HepG2 (cell line): ENCODE results near the gene ZNF541. TPM values are rescaled to one million over a fixed set of nuclear protein-coding genes. Genes with fewer than 3 reads are reported as not detected.

Experiments used
- ATAC-seq: fragments of 200-7000 bp; cut with Tn5 transposase; 3 replicates; pipeline ENCODE4 v1.9.1; 2020; ENCODE audit warnings: mild to moderate bottlenecking, moderate library complexity
- BruUV-seq: library from RNA; stranded (reverse); fragments of 400-500 nt; replicated peaks from 2 replicates; lab custom pipeline; 2021; lab: Mats Ljungman, UMichigan
- CTCF ChIA-PET: fragments of 300-600 bp; formaldehyde crosslinking; extraction: SDS; loops from one replicate; lab custom pipeline; 2021; ENCODE audit warnings: low total read pairs, inconsistent platforms, low intra/inter-chr PET ratio; lab: Yijun Ruan, JAX
- POLR2A ChIA-PET: fragments of 350-600 bp; sonication (Branson Sonifier 250); formaldehyde crosslinking; loops from one replicate; lab custom pipeline; 2020; ENCODE audit warnings: antibody characterized with exemption, inconsistent platforms; lab: Yijun Ruan, JAX
- DNase-seq: peaks from one replicate; pipeline ENCODE4 v3.0.0-alpha.2; 2015; ENCODE audit warnings: low spot score
- FAIRE-seq: peaks from 3 replicates; lab custom pipeline; 2011; peaks lifted over from hg19 to GRCh38; lab: Jason Lieb, UNC
- H2AFZ ChIP-seq: one replicate; pipeline ENCODE4 v1.6.1; 2011; ENCODE audit warnings: low read length, inconsistent platforms
- H3K27ac ChIP-seq: fragments of 300-600 bp; 3 replicates; pipeline ENCODE4 v1.8.0; 2011; ENCODE audit warnings: mixed run types, mild to moderate bottlenecking, mixed read lengths, low read length, inconsistent platforms; ENCODE audit not compliant: insufficient read depth; ENCODE audit errors: extremely low read length
- H3K27me3 ChIP-seq, 2 experiments: fragments of 200-600 bp in 1 of 2; 2 replicates in 1 of 2; 3 replicates in 1 of 2; pipeline versions ENCODE4 v1.6.0 to v1.8.0; 2011; ENCODE audit warnings: low read length in 2 of 2, mild to moderate bottlenecking in 2 of 2, moderate library complexity in 2 of 2, inconsistent platforms in 1 of 2; ENCODE audit not compliant: insufficient read depth in 2 of 2, control insufficient read depth in 1 of 2
- H3K36me3 ChIP-seq, 2 experiments: fragments of 200-600 bp in 1 of 2; replicated peaks in 1 of 2; 2 replicates in 1 of 2; 3 replicates in 1 of 2; pipeline versions ENCODE4 v1.5.1 to v1.8.0; 2011; ENCODE audit warnings: low read length in 2 of 2, inconsistent platforms in 1 of 2; ENCODE audit not compliant: insufficient read depth in 2 of 2, control insufficient read depth in 1 of 2
- H3K4me1 ChIP-seq: 2 replicates; pipeline ENCODE4 v1.5.1; 2012; ENCODE audit warnings: low read length, inconsistent platforms; ENCODE audit not compliant: insufficient read depth
- H3K4me2 ChIP-seq: 2 replicates; pipeline ENCODE4 v1.6.0; 2011; ENCODE audit warnings: low read depth, low read length, inconsistent platforms
- H3K4me3 ChIP-seq, 3 experiments: fragments of 200-600 bp in 1 of 3; sonication (generic), shearing (Covaris generic) in 1 of 3; replicated peaks in 1 of 3; 2 replicates each; pipeline ENCODE4 v1.5.1; 2011 to 2016; ENCODE audit warnings: low read length in 3 of 3, inconsistent platforms in 2 of 3, low read depth in 2 of 3, mild to moderate bottlenecking in 2 of 3, control low read depth in 1 of 3, mixed read lengths in 1 of 3; ENCODE audit not compliant: insufficient read depth in 1 of 3
- H3K79me2 ChIP-seq: one replicate; pipeline ENCODE4 v1.6.1; 2011; ENCODE audit warnings: low read length, inconsistent platforms; ENCODE audit not compliant: insufficient read depth
- H3K9ac ChIP-seq: 2 replicates; pipeline ENCODE4 v1.6.0; 2011; ENCODE audit warnings: mild to moderate bottlenecking, low read depth, low read length, inconsistent platforms; ENCODE audit not compliant: insufficient read depth
- H3K9me3 ChIP-seq: 2 replicates; pipeline ENCODE4 v1.5.1; 2012; ENCODE audit warnings: mild to moderate bottlenecking, low read length
- H4K20me1 ChIP-seq: 2 replicates; pipeline ENCODE4 v1.6.0; 2011; ENCODE audit warnings: inconsistent platforms, mild to moderate bottlenecking, low read length, moderate library complexity; ENCODE audit not compliant: insufficient read depth
- BORCS8-MEF2B ChIP-seq: sonication (generic); formaldehyde crosslinking; IDR thresholded peaks from 2 replicates; pipeline ENCODE4 v1.8.0; 2022; ENCODE audit warnings: mild to moderate bottlenecking, missing genetic modification reagents
- DNMT3B ChIP-seq: conservative IDR thresholded peaks from 2 replicates; pipeline ENCODE4 v1.6.1; 2016; ENCODE audit warnings: missing biosample characterization, control low read depth
- MAFK ChIP-seq, 2 experiments: IDR thresholded peaks in 1 of 2; conservative IDR thresholded peaks in 1 of 2; 2 replicates each; pipeline ENCODE4 v1.6.1; 2011; ENCODE audit warnings: improper control_type of control experiment in 2 of 2, low read length in 2 of 2
- SSRP1 ChIP-seq: IDR thresholded peaks from 2 replicates; pipeline ENCODE4 v1.6.1; 2016; ENCODE audit warnings: control low read depth
- TBX2 ChIP-seq: sonication (generic); formaldehyde crosslinking; IDR thresholded peaks from 2 replicates; pipeline ENCODE4 v1.5.0; 2020; ENCODE audit warnings: missing genetic modification reagents, mild to moderate bottlenecking, borderline replicate concordance
- ZBTB1 ChIP-seq: sonication (generic); formaldehyde crosslinking; IDR thresholded peaks from 2 replicates; pipeline ENCODE4 v1.4.0; 2020; ENCODE audit warnings: missing genetic modification reagents, borderline replicate concordance
- ZNF264 ChIP-seq: sonication (generic); formaldehyde crosslinking; IDR thresholded peaks from 2 replicates; pipeline ENCODE4 v1.4.0; 2020; ENCODE audit warnings: missing genetic modification reagents
- ZNF569 ChIP-seq: sonication (generic); formaldehyde crosslinking; IDR thresholded peaks from 2 replicates; pipeline ENCODE4 v1.5.0; 2020; ENCODE audit warnings: mild to moderate bottlenecking, missing genetic modification reagents, moderate library complexity, borderline replicate concordance
- ZNF652 ChIP-seq: IDR thresholded peaks from 2 replicates; pipeline ENCODE4 v1.6.1; 2016; ENCODE audit warnings: low read depth, borderline replicate concordance
- WGBS: methylation state at CpG from one replicate; pipeline ENCODE4 v1.1.6; 2017; ENCODE audit warnings: low lambda C conversion rate; 5-methylcytosine and 5-hydroxymethylcytosine counted together
- in situ Hi-C: cut with HindIII; loops from 2 replicates; pipeline ENCODE4 v1.10.0; 2017; ENCODE audit warnings: low pct_unique_long_range_greater_than_20kb; ENCODE audit not compliant: extremely low pct_ligation_motif_present
- intact Hi-C: fragments of 100-400 bp; cut with micrococcal nuclease; formaldehyde crosslinking; loops from one replicate; pipeline ENCODE4 v1.10.0; 2022; ENCODE audit not compliant: unreplicated experiment
- polyA plus RNA-seq, 8 experiments: library from polyadenylated mRNA; depleted of rRNA in 3 of 8; stranded (reverse) in 7 of 8; unstranded in 1 of 8; fragments of >200 nt; fragmentation: Illumina TruSeq in 4 of 8; extraction: Trizol in 4 of 8; gene quantifications; 2 replicates each; pipeline versions ENCODE4 v1.2.1 to v1.2.3, GENCODE V29; 2011 to 2016; ENCODE audit warnings: low read depth in 4 of 8, missing spikeins in 1 of 8, mixed read lengths in 1 of 8; ENCODE audit not compliant: insufficient read depth in 1 of 8
- total RNA-seq, 5 experiments: library from RNA; depleted of rRNA; stranded (reverse); fragments of >200 nt; fragmentation: Illumina TruSeq; extraction: Trizol; gene quantifications; 2 replicates each; pipeline ENCODE4 v1.2.3, GENCODE V29; 2016; ENCODE audit warnings: low read depth in 1 of 5
- TF ChIP-seq, protein P1 (sequence below): sonication (generic); formaldehyde crosslinking; IDR thresholded peaks from 2 replicates; pipeline ENCODE4 v1.4.0; 2020; ENCODE audit warnings: missing genetic modification reagents, mild to moderate bottlenecking, borderline replicate concordance

The ZNF541 gene
- total and polyA plus RNA-seq, 2 of the 13 experiments (the other 11 are each of a cell fraction or from before 2014, with no cell fraction given), result 0.03 to 0.04 TPM

GRCh38 chr19:47564081-47564480, 8.9 kb downstream of the ZNF541 start (continued):
- TF ChIP-seq MAFK (conservative IDR thresholded peaks at IDR 0.05 in 1 of 2, IDR thresholded peaks at IDR 0.05 in 1 of 2; ENCODE audit: low read length in 2 of 2), result no peak
- peak; percentile 53; the same call in 1 of the 2 replicates for TF ChIP-seq TBX2 (CRISPR knock-in tag)

DNA sequence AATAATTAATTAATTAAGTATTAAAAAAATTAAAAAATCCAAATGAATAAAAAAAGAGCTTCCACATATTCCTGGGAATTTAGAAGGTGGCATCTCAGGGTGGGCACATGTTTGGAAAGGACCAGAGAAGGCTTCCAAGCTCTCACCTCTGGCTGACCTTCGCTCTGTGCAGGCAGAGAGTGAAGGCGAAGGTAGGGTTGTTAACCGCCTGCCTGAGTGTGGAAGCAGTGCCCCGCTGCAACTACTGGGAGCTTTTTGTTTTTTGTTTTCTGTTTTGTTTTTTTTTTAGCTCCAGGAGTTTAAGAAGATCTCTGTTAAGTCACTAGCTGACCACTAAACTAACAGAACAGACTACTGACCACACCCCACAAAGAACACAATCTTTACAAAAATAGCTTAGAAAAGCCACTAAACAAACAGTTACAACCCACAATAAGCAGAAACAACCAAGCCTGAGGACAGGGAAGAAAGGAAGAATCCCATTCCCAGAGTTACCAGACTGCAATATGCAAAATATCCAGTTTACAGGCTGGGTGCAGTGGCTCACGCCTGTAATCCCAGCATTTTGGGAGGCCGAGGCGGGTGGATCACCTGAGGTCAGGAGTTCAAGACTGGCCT, 11.4 kb downstream of the ZNF541 start:
- WGBS, result 53% methylated on average over 7 of the region's 7 CpGs
- in situ Hi-C loops (no loop called here), intact Hi-C loops (no loop called here)
- Histone ChIP-seq H3K4me3 (no peak overlapping the region), H4K20me1 (no peaks in the 10 kb centered on the region), H3K4me1 (peaks cover 32% of the 10 kb centered on the region), H3K4me2 (0 out of 2 replicates have a peak overlapping the region, but pooled peaks have one; percentile 18), H3K9ac (no peak overlapping the region), H2AFZ (no peak overlapping the region), H3K36me3 (no peaks in the 10 kb centered on the region), H3K27ac (no peak overlapping the region), H3K79me2 (no peaks in the 10 kb centered on the region), H3K27me3 (no peaks in the 10 kb centered on the region), H3K9me3 (no peaks in the 10 kb centered on the region)
- POLR2A ChIA-PET, result no interaction called here
- FAIRE-seq (no peak), DNase-seq (no peak), ATAC-seq (no peak)
- TF ChIP-seq SSRP1 (CRISPR knock-in tag) (no peak), ZBTB1 (CRISPR knock-in tag) (no peak), ZNF652 (CRISPR knock-in tag) (no peak), DNMT3B (CRISPR knock-in tag) (no peak)
- CTCF ChIA-PET, result no interaction called here
- no TSS peak for BruUV-seq

GRCh38 chr19:47560999-47561398, 11.9 kb downstream of the ZNF541 start:
- no peak for FAIRE-seq
- CTCF ChIA-PET, result no interaction called here

More at GRCh38 chr19:47560999-47561398, 11.9 kb downstream of the ZNF541 start:
- BruUV-seq, result no TSS peak
- Histone ChIP-seq H3K27me3 (no peaks in the 10 kb centered on the region; a peak in 1 of 5 replicates), H3K36me3 (no peaks in the 10 kb centered on the region), H3K9ac (no peak overlapping the region), H3K4me3 (no peak overlapping the region), H3K27ac (no peak overlapping the region), H3K4me2 (no peak overlapping the region), H3K4me1 (peaks cover 32% of the 10 kb centered on the region), H2AFZ (no peak overlapping the region), H3K9me3 (no peaks in the 10 kb centered on the region), H3K79me2 (no peaks in the 10 kb centered on the region), H4K20me1 (no peaks in the 10 kb centered on the region)
- no peak for ATAC-seq
- TF ChIP-seq BORCS8-MEF2B (no peak), ZNF569 (CRISPR knock-in tag) (no peak), ZNF264 (CRISPR knock-in tag) (no peak)
- TF ChIP-seq, protein P1, sequence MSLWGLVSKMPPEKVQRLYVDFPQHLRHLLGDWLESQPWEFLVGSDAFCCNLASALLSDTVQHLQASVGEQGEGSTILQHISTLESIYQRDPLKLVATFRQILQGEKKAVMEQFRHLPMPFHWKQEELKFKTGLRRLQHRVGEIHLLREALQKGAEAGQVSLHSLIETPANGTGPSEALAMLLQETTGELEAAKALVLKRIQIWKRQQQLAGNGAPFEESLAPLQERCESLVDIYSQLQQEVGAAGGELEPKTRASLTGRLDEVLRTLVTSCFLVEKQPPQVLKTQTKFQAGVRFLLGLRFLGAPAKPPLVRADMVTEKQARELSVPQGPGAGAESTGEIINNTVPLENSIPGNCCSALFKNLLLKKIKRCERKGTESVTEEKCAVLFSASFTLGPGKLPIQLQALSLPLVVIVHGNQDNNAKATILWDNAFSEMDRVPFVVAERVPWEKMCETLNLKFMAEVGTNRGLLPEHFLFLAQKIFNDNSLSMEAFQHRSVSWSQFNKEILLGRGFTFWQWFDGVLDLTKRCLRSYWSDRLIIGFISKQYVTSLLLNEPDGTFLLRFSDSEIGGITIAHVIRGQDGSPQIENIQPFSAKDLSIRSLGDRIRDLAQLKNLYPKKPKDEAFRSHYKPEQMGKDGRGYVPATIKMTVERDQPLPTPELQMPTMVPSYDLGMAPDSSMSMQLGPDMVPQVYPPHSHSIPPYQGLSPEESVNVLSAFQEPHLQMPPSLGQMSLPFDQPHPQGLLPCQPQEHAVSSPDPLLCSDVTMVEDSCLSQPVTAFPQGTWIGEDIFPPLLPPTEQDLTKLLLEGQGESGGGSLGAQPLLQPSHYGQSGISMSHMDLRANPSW, result no peak
- DNase-seq, result no peak
- WGBS, result 50% methylated on average over 2 of the region's 2 CpGs
- intact Hi-C loops (no loop called here), in situ Hi-C loops (no loop called here)
- POLR2A ChIA-PET, result no interaction called here
